Sigmoid colon (tissue), 7 donors: ENCODE measurements around the gene ARID2. TPM values are rescaled to one million over a fixed set of nuclear protein-coding genes. Genes with fewer than 3 reads are reported as not detected.

Source experiments
- DNase-seq: peaks from one replicate; pipeline ENCODE4 v3.0.0-alpha.2; 2019
- H3K27ac ChIP-seq, 4 donors: fragments of 200-600 bp; sonication (generic); one replicate each; pipeline ENCODE4 v1.5.1; 2016 to 2019; ENCODE audit warnings: mild to moderate bottlenecking in 1 of 4
- H3K27me3 ChIP-seq, 3 donors: fragments of 200-600 bp; sonication (generic); one replicate each; pipeline ENCODE4 v1.5.1; 2019; ENCODE audit warnings: mild to moderate bottlenecking in 1 of 3
- H3K36me3 ChIP-seq, 4 donors: fragments of 200-600 bp; sonication (generic); one replicate each; pipeline ENCODE4 v1.5.1; 2016 to 2019
- H3K4me1 ChIP-seq, 4 donors: fragments of 200-600 bp; sonication (generic); one replicate each; pipeline ENCODE4 v1.5.1; 2017 to 2019
- H3K4me3 ChIP-seq, 4 donors: fragments of 200-600 bp; sonication (generic); one replicate each; pipeline ENCODE4 v1.5.1; 2017 to 2019; ENCODE audit warnings: mild to moderate bottlenecking in 2 of 4, moderate library complexity in 1 of 4
- H3K9me3 ChIP-seq, 4 donors: fragments of 200-600 bp in 3 of 4; sonication (generic) in 3 of 4; one replicate each; pipeline versions ENCODE4 v1.5.1 to v1.6.1; 2013 to 2019
- EP300 ChIP-seq, 4 donors: sonication (generic); formaldehyde crosslinking; IDR thresholded peaks; one replicate each; pipeline ENCODE4 v1.6.1; 2017; ENCODE audit warnings: antibody characterized with exemption in 4 of 4
- POLR2A ChIP-seq, 2 donors: fragments of 450-650 bp; IDR thresholded peaks; one replicate each; pipeline ENCODE4 v1.6.1; 2016; ENCODE audit warnings: antibody characterized with exemption in 2 of 2, mild to moderate bottlenecking in 2 of 2, moderate library complexity in 2 of 2
- POLR2AphosphoS5 ChIP-seq, 4 donors: sonication (generic); formaldehyde crosslinking; IDR thresholded peaks; one replicate each; pipeline ENCODE4 v1.6.1; 2017; ENCODE audit warnings: antibody characterized with exemption in 4 of 4
- WGBS, 2 donors: extraction: QIAGEN DNeasy Blood & Tissue Kit; methylation state at CpG; one replicate each; pipeline ENCODE4 v1.1.7; 2013; 5-methylcytosine and 5-hydroxymethylcytosine counted together
- intact Hi-C: fragments of 100-400 bp; cut with DNase I; formaldehyde crosslinking; loops from one replicate; pipeline ENCODE4 v1.15.1; 2023
- polyA plus RNA-seq, 3 donors: library from polyadenylated mRNA; stranded (reverse); fragments of 200-250 nt; gene quantifications; one replicate each; pipeline ENCODE4 v1.2.3, GENCODE V29; 2013
- total RNA-seq, 4 donors: library from RNA; depleted of rRNA; stranded (reverse); fragments of >200 nt; gene quantifications; one replicate each; pipeline ENCODE4 v1.1.0, GENCODE V29; 2016
- TF ChIP-seq, protein P1 (sequence below), 4 experiments: fragments of 450-650 bp in 3 of 4; fragments of 200-600 bp in 1 of 4; IDR thresholded peaks; one replicate each; pipeline ENCODE4 v1.5.1; 2016 to 2019; ENCODE audit warnings: antibody characterized with exemption in 4 of 4, mild to moderate bottlenecking in 3 of 4, moderate library complexity in 2 of 4
- donor health status: healthy with polysubstance abuse.
- donor health status: Bipolar disorder and iron deficiency.
- donor health status: healthy.

The ARID2 gene
- total and polyA plus RNA-seq, 7 donors: 3.2 to 42.4 (median 31.0) TPM

- H3K4me3 ChIP-seq: no peak overlapping the region
- no peaks in the 10 kb centered on the region for H3K9me3 ChIP-seq
- no peak for DNase-seq
- no peak overlapping the region for H3K27ac ChIP-seq
- TF ChIP-seq EP300 (IDR thresholded peaks at IDR 0.05) (no peak), POLR2AphosphoS5 (IDR thresholded peaks at IDR 0.05) (no peak), POLR2A (IDR thresholded peaks at IDR 0.05) (no peak)
- TF ChIP-seq, protein P1, sequence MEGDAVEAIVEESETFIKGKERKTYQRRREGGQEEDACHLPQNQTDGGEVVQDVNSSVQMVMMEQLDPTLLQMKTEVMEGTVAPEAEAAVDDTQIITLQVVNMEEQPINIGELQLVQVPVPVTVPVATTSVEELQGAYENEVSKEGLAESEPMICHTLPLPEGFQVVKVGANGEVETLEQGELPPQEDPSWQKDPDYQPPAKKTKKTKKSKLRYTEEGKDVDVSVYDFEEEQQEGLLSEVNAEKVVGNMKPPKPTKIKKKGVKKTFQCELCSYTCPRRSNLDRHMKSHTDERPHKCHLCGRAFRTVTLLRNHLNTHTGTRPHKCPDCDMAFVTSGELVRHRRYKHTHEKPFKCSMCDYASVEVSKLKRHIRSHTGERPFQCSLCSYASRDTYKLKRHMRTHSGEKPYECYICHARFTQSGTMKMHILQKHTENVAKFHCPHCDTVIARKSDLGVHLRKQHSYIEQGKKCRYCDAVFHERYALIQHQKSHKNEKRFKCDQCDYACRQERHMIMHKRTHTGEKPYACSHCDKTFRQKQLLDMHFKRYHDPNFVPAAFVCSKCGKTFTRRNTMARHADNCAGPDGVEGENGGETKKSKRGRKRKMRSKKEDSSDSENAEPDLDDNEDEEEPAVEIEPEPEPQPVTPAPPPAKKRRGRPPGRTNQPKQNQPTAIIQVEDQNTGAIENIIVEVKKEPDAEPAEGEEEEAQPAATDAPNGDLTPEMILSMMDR (IDR thresholded peaks at IDR 0.05): no peak
- H3K4me1 ChIP-seq: peaks cover 0 to 13% (median 5%) of the 10 kb centered on the region in 4 donors
- intact Hi-C loops: no loop called here
- 97 to 100% methylated on average over 1 of the region's 1 CpG for WGBS, 2 donors
- no peaks in the 10 kb centered on the region for H3K27me3 ChIP-seq
- H3K36me3 ChIP-seq: peaks cover 0 to 15% (median 0%) of the 10 kb centered on the region in 4 donors
Observed at GRCh38 chr12:45883187-45883586, 153.7 kb downstream of the ARID2 start.

- no peak overlapping the region for H3K27ac ChIP-seq
- no peaks in the 10 kb centered on the region for H3K4me1 ChIP-seq
- H3K36me3 ChIP-seq: peaks cover 0 to 16% (median 0%) of the 10 kb centered on the region in 4 donors
- no peak for DNase-seq
- WGBS, 2 donors: 99 to 100% methylated on average over 1 of the region's 1 CpG
- TF ChIP-seq POLR2A (IDR thresholded peaks at IDR 0.05): no peak
- H3K4me3 ChIP-seq: no peak overlapping the region
- no peaks in the 10 kb centered on the region for H3K9me3 ChIP-seq
- no peaks in the 10 kb centered on the region for H3K27me3 ChIP-seq
- intact Hi-C loops: no loop called here
Observed at GRCh38 chr12:45886685-45887084, 157.2 kb downstream of the ARID2 start.

DNA sequence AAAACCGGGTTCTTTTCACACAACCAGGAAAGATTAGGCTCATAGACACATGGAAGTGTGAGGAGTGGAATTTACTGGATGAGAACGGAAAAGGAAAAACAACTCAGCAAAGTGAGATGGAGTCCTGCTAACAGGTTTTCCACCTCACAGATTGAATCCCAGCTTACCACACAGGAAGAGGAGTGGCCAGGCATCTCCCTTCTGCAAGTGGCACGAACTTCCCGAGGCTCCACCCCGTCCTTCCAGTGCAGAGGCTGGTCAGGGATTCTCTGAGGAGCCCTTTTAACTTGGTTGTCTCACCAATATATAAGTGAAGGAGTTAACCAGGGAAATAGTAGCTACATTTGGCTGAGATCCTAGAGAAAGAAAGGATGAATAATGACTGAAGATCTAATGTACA is 158.0 kb downstream of the ARID2 start:
- intact Hi-C loops: no loop called here

DNA sequence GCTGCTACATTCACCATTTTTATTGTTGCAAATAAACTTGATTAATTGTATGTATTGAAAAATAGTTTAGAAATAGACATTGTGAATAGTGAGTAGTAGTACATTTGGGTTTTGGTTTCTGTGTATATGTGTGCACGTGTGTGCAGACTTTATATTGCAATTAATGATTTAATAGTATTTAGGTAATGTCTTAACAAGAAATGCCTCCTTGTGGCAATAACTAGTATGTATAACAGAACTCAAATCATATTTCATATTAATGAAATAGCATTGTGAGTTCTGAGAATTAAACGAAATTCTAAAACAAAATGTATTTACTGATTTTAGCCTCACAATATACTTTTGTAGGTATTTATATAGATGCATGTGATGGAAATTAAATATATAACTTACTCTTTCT is 160.8 kb downstream of the ARID2 start:
- no peak for DNase-seq

More for the DNA sequence above, 158.0 kb downstream of the ARID2 start:
- TF ChIP-seq POLR2AphosphoS5 (IDR thresholded peaks at IDR 0.05) (no peak), EP300 (IDR thresholded peaks at IDR 0.05) (no peak)
- TF ChIP-seq, protein P1 (IDR thresholded peaks at IDR 0.05): no peak
- Histone ChIP-seq H3K27me3 (no peaks in the 10 kb centered on the region), H3K36me3 (peaks cover 0 to 25% (median 4%) of the 10 kb centered on the region in 4 donors), H3K4me3 (no peak overlapping the region), H3K9me3 (no peaks in the 10 kb centered on the region), H3K27ac (no peak overlapping the region), H3K4me1 (no peaks in the 10 kb centered on the region)
- 93% methylated on average over 5 of the region's 5 CpGs for WGBS, 2 donors
- no peak for DNase-seq

DNA sequence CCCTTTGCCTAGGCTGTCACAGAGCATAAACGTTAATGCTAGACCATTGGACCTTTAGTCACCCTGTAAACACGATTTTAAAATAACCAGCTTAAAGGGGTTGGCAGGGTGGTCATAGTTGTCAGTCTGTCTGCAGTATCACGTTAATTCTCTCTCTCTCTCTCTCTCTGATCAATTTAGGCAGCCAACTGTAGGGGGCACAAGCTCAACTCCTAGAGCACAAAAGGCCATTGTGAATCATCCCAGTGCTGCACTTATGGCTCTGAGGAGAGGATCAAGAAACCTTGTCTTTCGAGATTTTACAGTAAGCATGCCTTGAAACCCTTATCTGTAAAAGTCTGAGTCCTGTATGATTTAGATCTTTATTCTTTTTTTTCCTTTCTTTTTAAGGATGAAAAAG is 163.7 kb downstream of the ARID2 start:
- no peaks in the 10 kb centered on the region for H3K27me3 ChIP-seq
- 74 to 79% methylated on average over 4 of the region's 4 CpGs for WGBS, 2 donors
- peaks cover 6 to 59% (median 24%) of the 10 kb centered on the region in 4 donors for H3K36me3 ChIP-seq
- H3K4me3 ChIP-seq: no peak overlapping the region
- TF ChIP-seq, protein P1 (IDR thresholded peaks at IDR 0.05): no peak
- TF ChIP-seq EP300 (IDR thresholded peaks at IDR 0.05): no peak
- TF ChIP-seq POLR2A (IDR thresholded peaks at IDR 0.05): no peak
- no peak for TF ChIP-seq POLR2AphosphoS5 (IDR thresholded peaks at IDR 0.05)
- H3K27ac ChIP-seq: no peak overlapping the region
- H3K9me3 ChIP-seq: no peaks in the 10 kb centered on the region
- no peak for DNase-seq
- no peaks in the 10 kb centered on the region for H3K4me1 ChIP-seq
- intact Hi-C loops: no loop called here

More for the DNA sequence above, 160.8 kb downstream of the ARID2 start:
- TF ChIP-seq, protein P1 (IDR thresholded peaks at IDR 0.05): no peak
- TF ChIP-seq POLR2A (IDR thresholded peaks at IDR 0.05) (no peak), EP300 (IDR thresholded peaks at IDR 0.05) (no peak), POLR2AphosphoS5 (IDR thresholded peaks at IDR 0.05) (no peak)
- H3K4me3 ChIP-seq: no peak overlapping the region
- no peaks in the 10 kb centered on the region for H3K9me3 ChIP-seq
- no peak overlapping the region for H3K27ac ChIP-seq
- no peaks in the 10 kb centered on the region for H3K27me3 ChIP-seq
- intact Hi-C loops: no loop called here
- peaks cover 2 to 49% (median 21%) of the 10 kb centered on the region in 4 donors for H3K36me3 ChIP-seq
- 89% methylated on average over 2 of the region's 2 CpGs for WGBS, 2 donors
- no peaks in the 10 kb centered on the region for H3K4me1 ChIP-seq
